SK-N-SH (cell line): ENCODE results near the gene CHD6. TPM values are rescaled to one million over a fixed set of nuclear protein-coding genes. Genes with fewer than 3 reads are reported as not detected.

ENCODE experiments used
- CTCF ChIA-PET: fragments of 300-600, 350-600 bp; formaldehyde crosslinking; extraction: SDS; loops from one replicate; lab custom pipeline; 2021; lab: Yijun Ruan, JAX
- POLR2A ChIA-PET: fragments of 350-600 bp; sonication (Branson Sonifier 250); formaldehyde crosslinking; extraction: SDS; loops from one replicate; lab custom pipeline; 2020; ENCODE audit warnings: antibody characterized with exemption, inconsistent platforms; lab: Yijun Ruan, JAX
- DNase-seq: peaks from one replicate; pipeline ENCODE4 v3.0.0; 2012
- H2AFZ ChIP-seq: fragments of 200-600 bp; sonication (generic); 2 replicates; pipeline ENCODE4 v1.8.1; 2016; ENCODE audit warnings: antibody characterized with exemption, mild to moderate bottlenecking, low read depth
- H3F3A ChIP-seq: fragments of 200-600 bp; sonication (generic); replicated peaks from 2 replicates; pipeline ENCODE3; 2016; ENCODE audit warnings: antibody characterized with exemption, mild to moderate bottlenecking; ENCODE audit not compliant: insufficient read depth
- H3K27ac ChIP-seq, 2 experiments: fragments of 200-500 bp in 1 of 2; fragments of 200-600 bp in 1 of 2; sonication (Bioruptor generic) in 1 of 2; sonication (generic), shearing (Covaris generic) in 1 of 2; 2 replicates each; pipeline versions ENCODE4 v1.5.1 to v1.6.1; 2014 to 2016; ENCODE audit warnings: low read depth in 2 of 2, inconsistent platforms in 1 of 2, low read length in 1 of 2, mild to moderate bottlenecking in 1 of 2, mixed read lengths in 1 of 2
- H3K27me3 ChIP-seq: fragments of 200-600 bp; sonication (generic), shearing (Covaris generic); 2 replicates; pipeline ENCODE4 v1.6.1; 2016; ENCODE audit warnings: mixed run types; ENCODE audit not compliant: insufficient read depth
- H3K36me3 ChIP-seq, 2 experiments: fragments of 200-500 bp in 1 of 2; fragments of 200-600 bp in 1 of 2; sonication (Bioruptor generic) in 1 of 2; sonication (generic) in 1 of 2; replicated peaks in 1 of 2; 2 replicates each; pipeline versions ENCODE3 to v1.5.1; 2014 to 2016; ENCODE audit warnings: low read length in 1 of 2, mild to moderate bottlenecking in 1 of 2; ENCODE audit not compliant: insufficient read depth in 2 of 2, control insufficient read depth in 1 of 2
- H3K4me1 ChIP-seq, 2 experiments: fragments of 200-500 bp in 1 of 2; fragments of 200-600 bp in 1 of 2; sonication (Bioruptor generic) in 1 of 2; sonication (generic), shearing (Covaris generic) in 1 of 2; 2 replicates each; pipeline versions ENCODE4 v1.5.1 to v1.6.1; 2014 to 2016; ENCODE audit warnings: low read depth in 1 of 2, low read length in 1 of 2, mixed run types in 1 of 2; ENCODE audit not compliant: insufficient read depth in 2 of 2, control insufficient read depth in 1 of 2
- H3K4me2 ChIP-seq: fragments of 200-600 bp; sonication (generic), shearing (Covaris generic); 2 replicates; pipeline ENCODE4 v1.6.1; 2017; ENCODE audit warnings: mixed run types
- H3K4me3 ChIP-seq, 2 experiments: fragments of 200-500 bp in 1 of 2; fragments of 200-600 bp in 1 of 2; sonication (Bioruptor generic) in 1 of 2; sonication (generic), shearing (Covaris generic) in 1 of 2; 2 replicates each; pipeline versions ENCODE4 v1.5.1 to v1.8.1; 2014 to 2016; ENCODE audit warnings: low read depth in 2 of 2, inconsistent platforms in 1 of 2, low read length in 1 of 2, mild to moderate bottlenecking in 1 of 2, mixed read lengths in 1 of 2, moderate library complexity in 1 of 2
- H3K79me2 ChIP-seq: fragments of 200-600 bp; sonication (generic); 2 replicates; pipeline ENCODE4 v1.8.1; 2017; ENCODE audit warnings: mild to moderate bottlenecking; ENCODE audit not compliant: insufficient read depth
- H3K9ac ChIP-seq: fragments of 200-600 bp; sonication (generic); 2 replicates; pipeline ENCODE4 v1.6.1; 2017; ENCODE audit warnings: mixed run types
- H3K9me2 ChIP-seq: fragments of 200-600 bp; sonication (generic); 2 replicates; pipeline ENCODE4 v1.6.1; 2017; ENCODE audit warnings: mixed run types
- H3K9me3 ChIP-seq: fragments of 200-600 bp; sonication (generic); 2 replicates; pipeline ENCODE4 v1.6.1; 2017; ENCODE audit warnings: mixed run types, mild to moderate bottlenecking, moderate library complexity
- H4K20me1 ChIP-seq: fragments of 200-600 bp; sonication (generic); 2 replicates; pipeline ENCODE4 v1.6.1; 2017; ENCODE audit warnings: mild to moderate bottlenecking, mixed run types; ENCODE audit not compliant: insufficient read depth
- CTCF ChIP-seq: fragments of 200-600 bp; sonication (generic); IDR thresholded peaks from 2 replicates; pipeline ENCODE4 v1.6.1; 2017; ENCODE audit warnings: antibody characterized with exemption, mild to moderate bottlenecking, moderate library complexity
- EZH2phosphoT487 ChIP-seq: fragments of 200-600 bp; sonication (generic); IDR thresholded peaks from 2 replicates; pipeline ENCODE4 v1.6.1; 2017; ENCODE audit warnings: low read depth, mixed run types, mild to moderate bottlenecking, antibody characterized with exemption, moderate library complexity, borderline replicate concordance
- FOXJ3 ChIP-seq: sonication (generic); formaldehyde crosslinking; IDR thresholded peaks from 2 replicates; pipeline ENCODE4 v1.5.1; 2020; ENCODE audit warnings: mild to moderate bottlenecking, missing genetic modification reagents
- FOXM1 ChIP-seq: IDR thresholded peaks from 2 replicates; pipeline ENCODE4 v1.4.0; 2012; ENCODE audit warnings: low read depth, mild to moderate bottlenecking
- GATA2 ChIP-seq: sonication (generic); formaldehyde crosslinking; IDR thresholded peaks from 2 replicates; pipeline ENCODE4 v1.5.0; 2020; ENCODE audit warnings: mild to moderate bottlenecking, missing genetic modification reagents
- JUND ChIP-seq: IDR thresholded peaks from 2 replicates; pipeline ENCODE4 v1.4.0; 2012
- MEF2A ChIP-seq: IDR thresholded peaks from 2 replicates; pipeline ENCODE4 v1.4.0; 2012; ENCODE audit warnings: low read depth, borderline replicate concordance
- MXI1 ChIP-seq: IDR thresholded peaks from 2 replicates; pipeline ENCODE4 v1.6.1; 2012; ENCODE audit warnings: mild to moderate bottlenecking, low read depth, low read length, improper control_type of control experiment
- NRF1 ChIP-seq: IDR thresholded peaks from 2 replicates; pipeline ENCODE4 v1.6.1; 2012; ENCODE audit warnings: low read depth, mild to moderate bottlenecking, low read length
- POLR2AphosphoS5 ChIP-seq: IDR thresholded peaks from 2 replicates; pipeline ENCODE4 v1.6.1; 2012; ENCODE audit warnings: low read depth, low read length
- RAD21 ChIP-seq: IDR thresholded peaks from 2 replicates; pipeline ENCODE4 v1.6.1; 2012; ENCODE audit warnings: mild to moderate bottlenecking, low read length
- RCOR1 ChIP-seq: fragments of 150-350 bp; IDR thresholded peaks from 2 replicates; pipeline ENCODE4 v1.6.1; 2017; ENCODE audit warnings: antibody characterized with exemption, low read length
- SIN3A ChIP-seq: IDR thresholded peaks from 2 replicates; pipeline ENCODE4 v1.6.1; 2012; ENCODE audit warnings: low read depth, mild to moderate bottlenecking, low read length, moderate library complexity, borderline replicate concordance
- SMC3 ChIP-seq: IDR thresholded peaks from 2 replicates; pipeline ENCODE4 v1.6.1; 2012; ENCODE audit warnings: low read depth, low read length, improper control_type of control experiment
- TCF12 ChIP-seq: IDR thresholded peaks from 2 replicates; pipeline ENCODE4 v1.4.0; 2012
- WGBS: methylation state at CpG from one replicate; pipeline ENCODE4 v1.1.6; 2017; ENCODE audit warnings: low lambda C conversion rate; 5-methylcytosine and 5-hydroxymethylcytosine counted together
- polyA plus RNA-seq, 3 experiments: library from polyadenylated mRNA; depleted of rRNA; stranded (reverse); fragments of >200 nt; gene quantifications; 2 replicates each; pipeline ENCODE4 v1.2.3, GENCODE V29; 2012
- TF ChIP-seq, protein P1 (sequence below): IDR thresholded peaks from 2 replicates; pipeline ENCODE4 v1.4.0; 2012; ENCODE audit warnings: low read depth, borderline replicate concordance
- TF ChIP-seq, protein P2 (sequence below): IDR thresholded peaks from 2 replicates; pipeline ENCODE4 v1.4.0; 2012; ENCODE audit warnings: low read depth

Gene CHD6
- polyA plus RNA-seq, 1 of the 3 experiments (the other 2 are of a cell fraction) = 7.1 TPM

DNA sequence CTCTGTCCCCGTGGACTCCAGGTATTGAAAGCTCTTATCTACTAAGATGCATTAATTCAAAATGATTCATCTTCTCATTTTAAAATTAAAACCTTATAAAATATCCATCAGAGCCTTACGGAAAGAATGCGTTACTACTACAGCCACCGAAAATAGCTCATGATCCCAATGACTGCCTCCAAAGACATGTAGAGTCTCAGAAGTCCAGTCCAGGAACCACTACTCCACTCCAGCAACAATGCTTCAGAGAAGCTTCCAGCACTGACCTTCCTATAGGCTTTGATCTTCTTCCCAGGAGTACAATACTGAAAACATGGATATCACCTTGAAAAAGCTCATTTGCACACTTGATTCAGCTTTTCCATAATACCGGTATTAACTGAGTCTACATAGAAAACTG, 94.3 kb downstream of the CHD6 start:
- CTCF ChIA-PET = no interaction called here
- DNase-seq = no peak
- Histone ChIP-seq H3F3A (no peaks in the 10 kb centered on the region), H3K4me2 (no peak overlapping the region), H4K20me1 (peaks cover 11% of the 10 kb centered on the region; the same call in 1 of the 2 replicates), H3K27ac (no peak overlapping the region), H3K36me3 (peaks cover 6 to 18% of the 10 kb centered on the region in 2 experiments), H3K9me3 (no peaks in the 10 kb centered on the region), H2AFZ (no peak overlapping the region), H3K4me1 (peaks cover 8 to 9% of the 10 kb centered on the region in 2 experiments; a peak in 3 of 4 replicates), H3K9me2 (no peaks in the 10 kb centered on the region), H3K4me3 (no peak overlapping the region), H3K27me3 (no peaks in the 10 kb centered on the region), H3K79me2 (peaks cover 6% of the 10 kb centered on the region), H3K9ac (no peak overlapping the region)
- POLR2A ChIA-PET = no interaction called here
- TF ChIP-seq NRF1 = no peak
- TF ChIP-seq MEF2A = no peak
- no peak for TF ChIP-seq MXI1
- no peak for TF ChIP-seq SIN3A
- TF ChIP-seq SMC3 = no peak
- TF ChIP-seq, protein P1, sequence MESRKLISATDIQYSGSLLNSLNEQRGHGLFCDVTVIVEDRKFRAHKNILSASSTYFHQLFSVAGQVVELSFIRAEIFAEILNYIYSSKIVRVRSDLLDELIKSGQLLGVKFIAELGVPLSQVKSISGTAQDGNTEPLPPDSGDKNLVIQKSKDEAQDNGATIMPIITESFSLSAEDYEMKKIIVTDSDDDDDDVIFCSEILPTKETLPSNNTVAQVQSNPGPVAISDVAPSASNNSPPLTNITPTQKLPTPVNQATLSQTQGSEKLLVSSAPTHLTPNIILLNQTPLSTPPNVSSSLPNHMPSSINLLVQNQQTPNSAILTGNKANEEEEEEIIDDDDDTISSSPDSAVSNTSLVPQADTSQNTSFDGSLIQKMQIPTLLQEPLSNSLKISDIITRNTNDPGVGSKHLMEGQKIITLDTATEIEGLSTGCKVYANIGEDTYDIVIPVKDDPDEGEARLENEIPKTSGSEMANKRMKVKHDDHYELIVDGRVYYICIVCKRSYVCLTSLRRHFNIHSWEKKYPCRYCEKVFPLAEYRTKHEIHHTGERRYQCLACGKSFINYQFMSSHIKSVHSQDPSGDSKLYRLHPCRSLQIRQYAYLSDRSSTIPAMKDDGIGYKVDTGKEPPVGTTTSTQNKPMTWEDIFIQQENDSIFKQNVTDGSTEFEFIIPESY = no peak
- no peak for TF ChIP-seq GATA2 (CRISPR knock-in tag)
- TF ChIP-seq POLR2AphosphoS5 = no peak
- no peak for TF ChIP-seq FOXM1
- no peak for TF ChIP-seq CTCF
- no peak for TF ChIP-seq JUND
- TF ChIP-seq, protein P2, sequence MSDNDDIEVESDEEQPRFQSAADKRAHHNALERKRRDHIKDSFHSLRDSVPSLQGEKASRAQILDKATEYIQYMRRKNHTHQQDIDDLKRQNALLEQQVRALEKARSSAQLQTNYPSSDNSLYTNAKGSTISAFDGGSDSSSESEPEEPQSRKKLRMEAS = no peak
- TF ChIP-seq EZH2phosphoT487 = no peak
- no peak for TF ChIP-seq FOXJ3
- TF ChIP-seq RCOR1 = no peak
- no peak for TF ChIP-seq TCF12
- no peak for TF ChIP-seq RAD21
- 96% methylated on average over 5 of the region's 5 CpGs for WGBS
